ENCODE data around the gene SORCS2.

SORCS2 gene

GRCh38 chr4:7338876-7339623 is 146.7 kb downstream of the SORCS2 start:
- DNase-seq, result no peak

GRCh38 chr4:7339751-7340552 is 147.6 kb downstream of the SORCS2 start:
- no peak for DNase-seq

GRCh38 chr4:7340553-7341433 is 148.5 kb downstream of the SORCS2 start:
- DNase-seq, result no peak

GRCh38 chr4:7341491-7342222 is 149.3 kb downstream of the SORCS2 start:
- no peak for DNase-seq

- peak; percentile 44 for DNase-seq
These were observed 150.1 kb downstream of the SORCS2 start for GRCh38 chr4:7342223-7343080.

- no peak for DNase-seq
These were observed 150.8 kb downstream of the SORCS2 start for GRCh38 chr4:7343081-7343655.

GRCh38 chr4:7343950-7344349 is 151.6 kb downstream of the SORCS2 start:
- DNase-seq, result no peak

- no peak for DNase-seq
These were observed 152.4 kb downstream of the SORCS2 start for GRCh38 chr4:7344636-7345155.

GRCh38 chr4:7347981-7348380 is 155.6 kb downstream of the SORCS2 start:
- no peak for DNase-seq

- no peak for DNase-seq
These were observed 156.9 kb downstream of the SORCS2 start for GRCh38 chr4:7348946-7349900.

GRCh38 chr4:7350396-7350795 is 158.1 kb downstream of the SORCS2 start:
- DNase-seq, result no peak

- DNase-seq, result no peak
These were observed 158.7 kb downstream of the SORCS2 start for GRCh38 chr4:7351014-7351413.

GRCh38 chr4:7352486-7352885 is 160.1 kb downstream of the SORCS2 start:
- no peak for DNase-seq

- DNase-seq, result no peak
These were observed 160.9 kb downstream of the SORCS2 start for GRCh38 chr4:7353046-7353790.

- DNase-seq, result no peak
These were observed 161.7 kb downstream of the SORCS2 start for GRCh38 chr4:7353846-7354610.

GRCh38 chr4:7354927-7355326 is 162.6 kb downstream of the SORCS2 start:
- no peak for DNase-seq

- no peak for DNase-seq
These were observed 163.5 kb downstream of the SORCS2 start for GRCh38 chr4:7355795-7356194.
